Neural progenitor cell (in vitro differentiated cells): ENCODE results near the gene KIF16B. TPM values are rescaled to one million over a fixed set of nuclear protein-coding genes. Genes with fewer than 3 reads are reported as not detected.

ENCODE experiments used
- DNase-seq: peaks from one replicate; pipeline ENCODE4 v3.0.0-alpha.2; 2016; ENCODE audit warnings: low spot score
- H2AFZ ChIP-seq: fragments of 200-600 bp; sonication (generic); replicated peaks from 2 replicates; pipeline ENCODE4 v1.6.1; 2016; ENCODE audit warnings: antibody characterized with exemption
- H3F3A ChIP-seq: fragments of 200-600 bp; sonication (generic); 2 replicates; pipeline ENCODE4 v1.6.1; 2016; ENCODE audit warnings: antibody characterized with exemption, low read depth
- H3K27ac ChIP-seq: fragments of 200-600 bp; sonication (generic); 2 replicates; pipeline ENCODE4 v1.5.1; 2016; ENCODE audit warnings: mild to moderate bottlenecking
- H3K27me3 ChIP-seq: fragments of 200-600 bp; sonication (generic); 2 replicates; pipeline ENCODE4 v1.6.1; 2016; ENCODE audit warnings: mild to moderate bottlenecking, moderate library complexity
- H3K36me3 ChIP-seq: fragments of 200-600 bp; sonication (generic); 2 replicates; pipeline ENCODE4 v1.5.1; 2016
- H3K4me1 ChIP-seq: fragments of 200-600 bp; sonication (generic); 2 replicates; pipeline ENCODE4 v1.6.1; 2016; ENCODE audit warnings: mixed run types
- H3K4me2 ChIP-seq: fragments of 200-600 bp; sonication (generic); 2 replicates; pipeline ENCODE4 v1.6.1; 2016
- H3K4me3 ChIP-seq: fragments of 200-600 bp; sonication (generic); 2 replicates; pipeline ENCODE4 v1.5.1; 2016
- H3K79me2 ChIP-seq: fragments of 200-600 bp; sonication (generic); 2 replicates; pipeline ENCODE4 v1.6.1; 2016; ENCODE audit warnings: low read depth
- H3K9ac ChIP-seq: fragments of 200-600 bp; sonication (generic); 2 replicates; pipeline ENCODE4 v1.6.1; 2016
- H3K9me3 ChIP-seq: fragments of 200-600 bp; sonication (generic); 2 replicates; pipeline ENCODE4 v1.5.1; 2016; ENCODE audit warnings: low read depth
- H4K20me1 ChIP-seq: fragments of 200-600 bp; sonication (generic); 2 replicates; pipeline ENCODE4 v1.6.1; 2016; ENCODE audit warnings: low read depth
- H3K27ac Mint-ChIP-seq: 3 replicates; pipeline ENCODE4 v1.8.0; 2021; ENCODE audit warnings: mixed read lengths
- H3K27me3 Mint-ChIP-seq: 2 replicates; pipeline ENCODE4 v1.8.0; 2022; ENCODE audit warnings: low read depth, mild to moderate bottlenecking, inconsistent platforms, moderate library complexity, mixed read lengths; ENCODE audit not compliant: insufficient read depth
- H3K36me3 Mint-ChIP-seq: 3 replicates; pipeline ENCODE4 v1.8.0; 2021; ENCODE audit warnings: mixed read lengths
- H3K4me1 Mint-ChIP-seq: 3 replicates; pipeline ENCODE4 v1.8.0; 2021; ENCODE audit warnings: mixed read lengths
- H3K4me3 Mint-ChIP-seq: 3 replicates; pipeline ENCODE4 v1.8.0; 2021; ENCODE audit warnings: mild to moderate bottlenecking, moderate library complexity, mixed read lengths
- H3K9me3 Mint-ChIP-seq: 3 replicates; pipeline ENCODE4 v1.8.0; 2020; ENCODE audit warnings: mixed read lengths
- EZH2 ChIP-seq: fragments of 200-600 bp; sonication (generic); IDR thresholded peaks from 2 replicates; pipeline ENCODE4 v1.6.1; 2017; ENCODE audit warnings: antibody characterized with exemption, mild to moderate bottlenecking, moderate library complexity
- EZH2phosphoT487 ChIP-seq: fragments of 200-600 bp; sonication (generic); IDR thresholded peaks from 2 replicates; pipeline ENCODE4 v1.6.1; 2017; ENCODE audit warnings: antibody characterized with exemption
- total RNA-seq: library from RNA; depleted of rRNA; stranded (reverse); fragments of >200 nt; gene quantifications from 2 replicates; pipeline ENCODE4 v1.2.3, GENCODE V29; 2015; ENCODE audit warnings: low replicate concordance
- TF ChIP-seq, protein P1 (sequence below): fragments of 200-600 bp; sonication (generic); IDR thresholded peaks from 2 replicates; pipeline ENCODE4 v1.5.1; 2017; ENCODE audit warnings: antibody characterized with exemption, mild to moderate bottlenecking

Gene KIF16B
- total RNA-seq, 1 donor from 2014 or later: 15.5 TPM

GRCh38 chr20:16405254-16405653 is 168.0 kb downstream of the KIF16B start:
- TF ChIP-seq EZH2phosphoT487: no peak
- TF ChIP-seq EZH2: no peak
- TF ChIP-seq, protein P1, sequence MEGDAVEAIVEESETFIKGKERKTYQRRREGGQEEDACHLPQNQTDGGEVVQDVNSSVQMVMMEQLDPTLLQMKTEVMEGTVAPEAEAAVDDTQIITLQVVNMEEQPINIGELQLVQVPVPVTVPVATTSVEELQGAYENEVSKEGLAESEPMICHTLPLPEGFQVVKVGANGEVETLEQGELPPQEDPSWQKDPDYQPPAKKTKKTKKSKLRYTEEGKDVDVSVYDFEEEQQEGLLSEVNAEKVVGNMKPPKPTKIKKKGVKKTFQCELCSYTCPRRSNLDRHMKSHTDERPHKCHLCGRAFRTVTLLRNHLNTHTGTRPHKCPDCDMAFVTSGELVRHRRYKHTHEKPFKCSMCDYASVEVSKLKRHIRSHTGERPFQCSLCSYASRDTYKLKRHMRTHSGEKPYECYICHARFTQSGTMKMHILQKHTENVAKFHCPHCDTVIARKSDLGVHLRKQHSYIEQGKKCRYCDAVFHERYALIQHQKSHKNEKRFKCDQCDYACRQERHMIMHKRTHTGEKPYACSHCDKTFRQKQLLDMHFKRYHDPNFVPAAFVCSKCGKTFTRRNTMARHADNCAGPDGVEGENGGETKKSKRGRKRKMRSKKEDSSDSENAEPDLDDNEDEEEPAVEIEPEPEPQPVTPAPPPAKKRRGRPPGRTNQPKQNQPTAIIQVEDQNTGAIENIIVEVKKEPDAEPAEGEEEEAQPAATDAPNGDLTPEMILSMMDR: no peak
- H3K9me3 Mint-ChIP-seq: no peaks in the 10 kb centered on the region
- H3K4me1 Mint-ChIP-seq: no peaks in the 10 kb centered on the region
- Histone ChIP-seq H3K79me2 (no peaks in the 10 kb centered on the region), H3K4me3 (no peak overlapping the region), H3K27me3 (no peaks in the 10 kb centered on the region), H4K20me1 (no peaks in the 10 kb centered on the region), H3K4me2 (no peak overlapping the region), H3K9me3 (no peaks in the 10 kb centered on the region), H3K27ac (no peak overlapping the region), H3F3A (no peaks in the 10 kb centered on the region), H3K9ac (no peak overlapping the region), H3K36me3 (no peaks in the 10 kb centered on the region), H2AFZ (no peak overlapping the region), H3K4me1 (no peaks in the 10 kb centered on the region)
- no peak overlapping the region for H3K27ac Mint-ChIP-seq
- H3K4me3 Mint-ChIP-seq: no peak overlapping the region
- H3K36me3 Mint-ChIP-seq: peaks cover 16% of the 10 kb centered on the region
- H3K27me3 Mint-ChIP-seq: no peaks in the 10 kb centered on the region
- no peak for DNase-seq

DNA sequence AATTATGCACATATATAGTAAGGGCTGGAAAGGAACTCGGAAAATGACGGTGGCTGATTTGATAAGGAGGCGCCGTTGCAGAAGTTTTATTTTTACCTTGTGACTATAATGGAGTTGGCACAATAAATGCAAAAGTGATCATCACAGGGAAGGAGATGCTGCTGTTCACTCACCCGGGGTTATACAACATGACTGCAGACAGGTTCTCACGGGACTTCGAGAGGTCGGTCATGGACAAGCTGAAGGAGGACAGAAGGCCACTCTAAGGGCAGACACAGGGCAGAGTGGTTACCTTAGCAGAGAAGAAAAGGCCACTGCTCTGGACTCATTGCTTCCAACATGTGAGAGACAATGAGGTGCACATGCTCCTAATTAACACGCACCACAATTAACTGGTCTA is 168.6 kb downstream of the KIF16B start:
- TF ChIP-seq, protein P1: no peak
- TF ChIP-seq EZH2phosphoT487: no peak
- TF ChIP-seq EZH2: no peak

DNA sequence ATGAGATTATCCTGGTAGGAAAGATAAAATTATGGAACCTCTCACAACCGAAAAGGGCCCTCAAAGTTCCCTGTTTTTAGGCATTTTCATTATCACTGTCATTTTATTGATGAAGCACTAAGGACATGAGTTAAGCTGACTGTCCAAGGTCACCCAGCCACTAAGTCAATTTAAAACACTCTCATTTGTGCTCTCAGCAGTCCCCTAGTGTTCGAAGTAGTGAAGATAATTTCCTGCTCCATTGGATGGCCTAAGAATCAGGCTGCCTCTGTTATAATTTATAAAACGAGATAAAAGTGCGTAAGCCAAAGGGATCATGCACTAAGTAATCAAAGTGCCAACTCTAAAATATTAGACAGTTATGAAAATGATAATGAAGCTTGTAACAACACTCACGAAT is 169.1 kb downstream of the KIF16B start:
- no peak overlapping the region for H3K9ac ChIP-seq
- no peak overlapping the region for H3K27ac ChIP-seq
- H3K27me3 Mint-ChIP-seq: no peaks in the 10 kb centered on the region
- H3K9me3 Mint-ChIP-seq: no peaks in the 10 kb centered on the region
- no peak overlapping the region for H3K27ac Mint-ChIP-seq
- H3K4me2 ChIP-seq: no peak overlapping the region
- TF ChIP-seq, protein P1: peak; percentile 10
- TF ChIP-seq EZH2: no peak
- H3F3A ChIP-seq: no peaks in the 10 kb centered on the region
- no peaks in the 10 kb centered on the region for H3K4me1 ChIP-seq
- H3K36me3 Mint-ChIP-seq: peaks cover 20% of the 10 kb centered on the region
- no peak overlapping the region for H3K4me3 ChIP-seq
- H3K4me3 Mint-ChIP-seq: no peak overlapping the region
- H2AFZ ChIP-seq: no peak overlapping the region
- no peaks in the 10 kb centered on the region for H3K36me3 ChIP-seq
- H4K20me1 ChIP-seq: no peaks in the 10 kb centered on the region
- DNase-seq: no peak
- H3K9me3 ChIP-seq: no peaks in the 10 kb centered on the region
- H3K4me1 Mint-ChIP-seq: no peaks in the 10 kb centered on the region
- no peaks in the 10 kb centered on the region for H3K27me3 ChIP-seq
- no peaks in the 10 kb centered on the region for H3K79me2 ChIP-seq

More for the DNA sequence above, 168.6 kb downstream of the KIF16B start:
- Histone ChIP-seq H3K4me3 (no peak overlapping the region), H3K36me3 (no peaks in the 10 kb centered on the region), H3K4me1 (no peaks in the 10 kb centered on the region), H3K27ac (no peak overlapping the region), H4K20me1 (no peaks in the 10 kb centered on the region), H3K4me2 (no peak overlapping the region), H3K9ac (no peak overlapping the region), H3K27me3 (no peaks in the 10 kb centered on the region), H3F3A (no peaks in the 10 kb centered on the region), H3K9me3 (no peaks in the 10 kb centered on the region), H2AFZ (no peak overlapping the region), H3K79me2 (no peaks in the 10 kb centered on the region)
- Mint-ChIP-seq H3K27me3 (no peaks in the 10 kb centered on the region), H3K9me3 (no peaks in the 10 kb centered on the region), H3K36me3 (peaks cover 20% of the 10 kb centered on the region), H3K4me1 (no peaks in the 10 kb centered on the region), H3K27ac (no peak overlapping the region), H3K4me3 (no peak overlapping the region)
- no peak for DNase-seq

DNA sequence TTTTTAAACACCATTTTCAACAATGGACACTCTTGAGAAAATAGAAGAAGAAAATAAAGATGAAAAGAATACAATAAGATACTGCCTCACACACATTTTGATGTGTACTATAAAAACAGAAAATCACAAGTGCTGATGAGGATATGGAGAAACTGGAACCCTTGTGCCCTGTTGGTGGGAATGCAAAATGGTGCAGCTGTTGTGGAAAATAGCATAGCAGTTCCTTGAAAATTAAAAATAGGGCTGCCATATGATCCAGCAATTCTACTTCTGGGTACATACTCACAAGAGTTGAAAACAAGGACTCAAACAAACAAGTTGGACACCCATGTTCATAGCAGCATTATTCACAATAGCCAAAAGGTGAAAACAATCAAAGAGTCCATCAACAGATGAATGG is 173.0 kb downstream of the KIF16B start:
- H3K79me2 ChIP-seq: no peaks in the 10 kb centered on the region
- no peaks in the 10 kb centered on the region for H3K4me1 Mint-ChIP-seq
- no peak overlapping the region for H3K4me3 ChIP-seq
- peaks cover 15% of the 10 kb centered on the region for H3K36me3 Mint-ChIP-seq
- no peaks in the 10 kb centered on the region for H3K9me3 Mint-ChIP-seq
- H3K9ac ChIP-seq: no peak overlapping the region
- no peak for DNase-seq
- H3F3A ChIP-seq: no peaks in the 10 kb centered on the region
- no peak overlapping the region for H2AFZ ChIP-seq
- no peaks in the 10 kb centered on the region for H3K9me3 ChIP-seq
- H3K4me2 ChIP-seq: no peak overlapping the region
- H4K20me1 ChIP-seq: no peaks in the 10 kb centered on the region
- H3K27ac ChIP-seq: no peak overlapping the region
- no peaks in the 10 kb centered on the region for H3K36me3 ChIP-seq
- H3K4me1 ChIP-seq: no peaks in the 10 kb centered on the region
- no peaks in the 10 kb centered on the region for H3K27me3 ChIP-seq
- H3K27ac Mint-ChIP-seq: no peak overlapping the region
- H3K4me3 Mint-ChIP-seq: no peak overlapping the region
- TF ChIP-seq, protein P1: no peak
- TF ChIP-seq EZH2 (no peak), EZH2phosphoT487 (no peak)
- no peaks in the 10 kb centered on the region for H3K27me3 Mint-ChIP-seq
